Measurements from ENCODE around the gene EPHA5.

- no peak for TF ChIP-seq POLR2A (IDR thresholded peaks at IDR 0.05)
- TF ChIP-seq, protein P1, sequence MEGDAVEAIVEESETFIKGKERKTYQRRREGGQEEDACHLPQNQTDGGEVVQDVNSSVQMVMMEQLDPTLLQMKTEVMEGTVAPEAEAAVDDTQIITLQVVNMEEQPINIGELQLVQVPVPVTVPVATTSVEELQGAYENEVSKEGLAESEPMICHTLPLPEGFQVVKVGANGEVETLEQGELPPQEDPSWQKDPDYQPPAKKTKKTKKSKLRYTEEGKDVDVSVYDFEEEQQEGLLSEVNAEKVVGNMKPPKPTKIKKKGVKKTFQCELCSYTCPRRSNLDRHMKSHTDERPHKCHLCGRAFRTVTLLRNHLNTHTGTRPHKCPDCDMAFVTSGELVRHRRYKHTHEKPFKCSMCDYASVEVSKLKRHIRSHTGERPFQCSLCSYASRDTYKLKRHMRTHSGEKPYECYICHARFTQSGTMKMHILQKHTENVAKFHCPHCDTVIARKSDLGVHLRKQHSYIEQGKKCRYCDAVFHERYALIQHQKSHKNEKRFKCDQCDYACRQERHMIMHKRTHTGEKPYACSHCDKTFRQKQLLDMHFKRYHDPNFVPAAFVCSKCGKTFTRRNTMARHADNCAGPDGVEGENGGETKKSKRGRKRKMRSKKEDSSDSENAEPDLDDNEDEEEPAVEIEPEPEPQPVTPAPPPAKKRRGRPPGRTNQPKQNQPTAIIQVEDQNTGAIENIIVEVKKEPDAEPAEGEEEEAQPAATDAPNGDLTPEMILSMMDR (IDR thresholded peaks at IDR 0.05): no peak
These were observed 35.1 kb downstream of the EPHA5 start for GRCh38 chr4:65635051-65635821.
